Aorta (tissue), 5 donors: ENCODE measurements around the gene GDPD5. TPM values are rescaled to one million over a fixed set of nuclear protein-coding genes. Genes with fewer than 3 reads are reported as not detected.

Experiments
- ATAC-seq: fragments of 200-7000 bp; cut with Tn5 transposase; one replicate; pipeline ENCODE4 v1.9.1; 2022; ENCODE audit warnings: moderate library complexity; ENCODE audit not compliant: low FRiP score
- DNase-seq, 2 donors: peaks; one replicate each; pipeline ENCODE4 v3.0.0-alpha.2; 2020
- H3K27ac ChIP-seq, 2 donors: one replicate each; pipeline ENCODE4 v1.5.1; 2013; ENCODE audit warnings: low read length in 2 of 2, mild to moderate bottlenecking in 2 of 2, moderate library complexity in 2 of 2, control low read depth in 1 of 2, inconsistent platforms in 1 of 2, low read depth in 1 of 2
- H3K27me3 ChIP-seq, 2 donors: one replicate each; pipeline ENCODE4 v1.6.1; 2013; ENCODE audit warnings: control low read depth in 1 of 2, low read length in 1 of 2, mild to moderate bottlenecking in 1 of 2, moderate library complexity in 1 of 2; ENCODE audit not compliant: insufficient read depth in 2 of 2, control insufficient read depth in 1 of 2
- H3K36me3 ChIP-seq, 2 donors: one replicate each; pipeline ENCODE4 v1.6.1; 2013; ENCODE audit warnings: control low read depth in 1 of 2, low read length in 1 of 2, mild to moderate bottlenecking in 1 of 2; ENCODE audit not compliant: insufficient read depth in 2 of 2, control insufficient read depth in 1 of 2
- H3K4me1 ChIP-seq, 2 donors: one replicate each; pipeline ENCODE4 v1.6.1; 2013; ENCODE audit warnings: low read length in 2 of 2, control low read depth in 1 of 2, mild to moderate bottlenecking in 1 of 2, moderate library complexity in 1 of 2; ENCODE audit not compliant: insufficient read depth in 2 of 2, control insufficient read depth in 1 of 2
- H3K4me3 ChIP-seq, 2 donors: one replicate each; pipeline ENCODE4 v1.5.1; 2013; ENCODE audit warnings: low read length in 2 of 2, control low read depth in 1 of 2, mild to moderate bottlenecking in 1 of 2
- H3K9me3 ChIP-seq: one replicate; pipeline ENCODE4 v1.6.1; 2013; ENCODE audit warnings: mild to moderate bottlenecking, low read length; ENCODE audit not compliant: control insufficient read depth
- WGBS, 2 donors: extraction: QIAGEN DNeasy Blood & Tissue Kit; methylation state at CpG; one replicate each; pipeline ENCODE4 v1.1.7; 2013; 5-methylcytosine and 5-hydroxymethylcytosine counted together
- intact Hi-C, 2 donors: fragments of 100-400 bp; cut with DNase I; formaldehyde crosslinking; loops; one replicate each; pipeline versions ENCODE4 v1.14.2 to v1.15.0; 2022
- polyA plus RNA-seq, 2 donors: library from polyadenylated mRNA; stranded (reverse); fragments of 200-250 nt; gene quantifications; one replicate each; pipeline ENCODE4 v1.2.3, GENCODE V29; 2013
- total RNA-seq, 2 donors: library from RNA; stranded (reverse); fragmentation: NEBNext Ultra II Directional; extraction: Animal tissue kit (Norgen Biotek cat#: 25700); gene quantifications; one replicate each; pipeline ENCODE4 v1.2.1, GENCODE V29; 2021
- donor health status: healthy with polysubstance abuse.
- donor health status: Bipolar disorder and iron deficiency.
- donor health status: DM: no; HTN: no; CAD: no.
- donor health status: DM: no; HTN: no; CAD: no.
- donor health status: DM: yes; HTN: yes; CAD: no.

GDPD5 gene
- total and polyA plus RNA-seq, 4 donors: 3.5 to 53.0 (median 34.2) TPM

- no peaks in the 10 kb centered on the region for H3K9me3 ChIP-seq
- H3K4me3 ChIP-seq: no peak overlapping the region
- no peaks in the 10 kb centered on the region for H3K36me3 ChIP-seq
- no peak overlapping the region for H3K27ac ChIP-seq
- intact Hi-C loops: no loop called here
- no peaks in the 10 kb centered on the region for H3K4me1 ChIP-seq
- DNase-seq (no peak), ATAC-seq (no peak)
- H3K27me3 ChIP-seq: no peaks in the 10 kb centered on the region
Observed at GRCh38 chr11:75514596-75514995, 11.1 kb downstream of the GDPD5 start.

GRCh38 chr11:75513250-75513649, 12.5 kb downstream of the GDPD5 start:
- H3K4me3 ChIP-seq: no peak overlapping the region
- H3K27ac ChIP-seq: no peak overlapping the region
- no peaks in the 10 kb centered on the region for H3K9me3 ChIP-seq
- no peaks in the 10 kb centered on the region for H3K27me3 ChIP-seq
- ATAC-seq (no peak), DNase-seq (no peak)
- no peaks in the 10 kb centered on the region for H3K4me1 ChIP-seq
- 31 to 35% methylated on average over 5 of the region's 5 CpGs for WGBS, 2 donors
- no peaks in the 10 kb centered on the region for H3K36me3 ChIP-seq
- intact Hi-C loops: no loop called here

GRCh38 chr11:75510723-75511019, 15.1 kb downstream of the GDPD5 start:
- ATAC-seq: no peak
- DNase-seq: no peak
- 61 to 64% methylated on average over 5 of the region's 5 CpGs for WGBS, 2 donors
- Histone ChIP-seq H3K36me3 (no peaks in the 10 kb centered on the region), H3K27me3 (no peaks in the 10 kb centered on the region), H3K27ac (no peak overlapping the region), H3K4me1 (no peaks in the 10 kb centered on the region), H3K4me3 (no peak overlapping the region), H3K9me3 (no peaks in the 10 kb centered on the region)
- intact Hi-C loops: no loop called here

- WGBS, 2 donors: 78 to 79% methylated on average over 9 of the region's 9 CpGs
- Histone ChIP-seq H3K4me3 (no peak overlapping the region), H3K27me3 (no peaks in the 10 kb centered on the region), H3K9me3 (no peaks in the 10 kb centered on the region), H3K36me3 (no peaks in the 10 kb centered on the region), H3K4me1 (no peaks in the 10 kb centered on the region), H3K27ac (no peak overlapping the region)
- intact Hi-C loops: no loop called here
- DNase-seq (no peak), ATAC-seq (no peak)
Observed at GRCh38 chr11:75510004-75510722, 15.6 kb downstream of the GDPD5 start.

- H3K36me3 ChIP-seq: no peaks in the 10 kb centered on the region
- 76 to 79% methylated on average over 5 of the region's 5 CpGs for WGBS, 2 donors
- no peaks in the 10 kb centered on the region for H3K4me1 ChIP-seq
- ATAC-seq (no peak), DNase-seq (no peak)
- no peak overlapping the region for H3K27ac ChIP-seq
- intact Hi-C loops: no loop called here
- no peaks in the 10 kb centered on the region for H3K27me3 ChIP-seq
- H3K9me3 ChIP-seq: no peaks in the 10 kb centered on the region
- no peak overlapping the region for H3K4me3 ChIP-seq
Observed at GRCh38 chr11:75509020-75509720, 16.6 kb downstream of the GDPD5 start.

- no peaks in the 10 kb centered on the region for H3K4me1 ChIP-seq
- H3K27ac ChIP-seq: no peak overlapping the region
- no peaks in the 10 kb centered on the region for H3K36me3 ChIP-seq
- H3K9me3 ChIP-seq: no peaks in the 10 kb centered on the region
- no peaks in the 10 kb centered on the region for H3K27me3 ChIP-seq
- WGBS, 2 donors: 76 to 78% methylated on average over 8 of the region's 8 CpGs
- DNase-seq (no peak), ATAC-seq (no peak)
- intact Hi-C loops: no loop called here
- H3K4me3 ChIP-seq: no peak overlapping the region
Observed at GRCh38 chr11:75508051-75508561, 17.6 kb downstream of the GDPD5 start.

- Histone ChIP-seq H3K27ac (no peak overlapping the region), H3K36me3 (no peaks in the 10 kb centered on the region), H3K27me3 (no peaks in the 10 kb centered on the region), H3K4me3 (no peak overlapping the region), H3K9me3 (no peaks in the 10 kb centered on the region), H3K4me1 (no peaks in the 10 kb centered on the region)
- WGBS, 2 donors: 97 to 100% methylated on average over 3 of the region's 3 CpGs
- intact Hi-C loops: no loop called here
- DNase-seq (no peak), ATAC-seq (no peak)
Observed at GRCh38 chr11:75507571-75507970, 18.2 kb downstream of the GDPD5 start.

- Histone ChIP-seq H3K9me3 (no peaks in the 10 kb centered on the region), H3K27ac (no peak overlapping the region), H3K4me3 (no peak overlapping the region), H3K4me1 (no peaks in the 10 kb centered on the region), H3K27me3 (no peaks in the 10 kb centered on the region), H3K36me3 (no peaks in the 10 kb centered on the region)
- DNase-seq (no peak), ATAC-seq (no peak)
- intact Hi-C loops: no loop called here
- WGBS, 2 donors: 79% methylated on average over 6 of the region's 6 CpGs
Observed at GRCh38 chr11:75506827-75507226, 18.9 kb downstream of the GDPD5 start.
